Activated CD4-positive, alpha-beta T cell treated with anti-CD3 and anti-CD28 coated beads, Interleukin-2, amount 50 U/mL, for 16 hours (primary cell): ENCODE results near the gene TRAPPC11.

Experiments
- DNase-seq: peaks from one replicate; pipeline ENCODE4 v3.0.0-alpha.2; 2020

TRAPPC11 gene

GRCh38 chr4:183638436-183638835, 20.7 kb upstream of the TRAPPC11 start:
- DNase-seq = no peak

- no peak for DNase-seq
Observed at GRCh38 chr4:183639291-183639690, 19.8 kb upstream of the TRAPPC11 start.

GRCh38 chr4:183645326-183645725, 13.8 kb upstream of the TRAPPC11 start:
- no peak for DNase-seq

GRCh38 chr4:183657564-183657963, 1.5 kb upstream of the TRAPPC11 start:
- no peak for DNase-seq

- no peak for DNase-seq
Observed at GRCh38 chr4:183658362-183659028, 598 bp upstream of the TRAPPC11 start.

GRCh38 chr4:183659872-183660242, 764 bp downstream of the TRAPPC11 start:
- DNase-seq = no peak

GRCh38 chr4:183666088-183666487, 7.0 kb downstream of the TRAPPC11 start:
- DNase-seq = no peak

- DNase-seq = no peak
Observed at GRCh38 chr4:183670251-183670650, 11.2 kb downstream of the TRAPPC11 start.

GRCh38 chr4:183670960-183671555, 12.0 kb downstream of the TRAPPC11 start:
- DNase-seq = no peak

- DNase-seq = no peak
Observed at GRCh38 chr4:183674153-183674552, 15.1 kb downstream of the TRAPPC11 start.

- no peak for DNase-seq
Observed at GRCh38 chr4:183675625-183676024, 16.5 kb downstream of the TRAPPC11 start.

- no peak for DNase-seq
Observed at GRCh38 chr4:183681119-183681518, 22.0 kb downstream of the TRAPPC11 start.

- no peak for DNase-seq
Observed at GRCh38 chr4:183686461-183686860, 27.4 kb downstream of the TRAPPC11 start.

GRCh38 chr4:183688216-183688615, 29.1 kb downstream of the TRAPPC11 start:
- DNase-seq = no peak

GRCh38 chr4:183691006-183691405, 31.9 kb downstream of the TRAPPC11 start:
- no peak for DNase-seq

- DNase-seq = no peak
Observed at GRCh38 chr4:183691897-183692296, 32.8 kb downstream of the TRAPPC11 start.

GRCh38 chr4:183698909-183699308, 39.8 kb downstream of the TRAPPC11 start:
- DNase-seq = no peak

GRCh38 chr4:183700407-183700806, 41.3 kb downstream of the TRAPPC11 start:
- no peak for DNase-seq

- no peak for DNase-seq
Observed at GRCh38 chr4:183702492-183702891, 43.4 kb downstream of the TRAPPC11 start.

GRCh38 chr4:183714626-183715025, 55.5 kb downstream of the TRAPPC11 start:
- no peak for DNase-seq

- DNase-seq = no peak
Observed at GRCh38 chr4:183716302-183716701, 57.2 kb downstream of the TRAPPC11 start.

- no peak for DNase-seq
Observed at GRCh38 chr4:183718876-183719275, 59.8 kb downstream of the TRAPPC11 start.

- peak; percentile 44 for DNase-seq
Observed at GRCh38 chr4:183721207-183722081, 62.4 kb downstream of the TRAPPC11 start.
